Measurements from ENCODE around the gene TRAPPC12.

TRAPPC12 gene

GRCh38 chr2:3500326-3500899, 120.9 kb downstream of the TRAPPC12 start:
- TF ChIP-seq CTCF (IDR thresholded peaks at IDR 0.05; ENCODE audit: insufficient read depth, low read length, missing control alignments), result no peak
- H3K4me3 ChIP-seq (ENCODE audit: low read depth, low read length), result no peak overlapping the region
- CTCF ChIA-PET, result no interaction called here
- no peak for DNase-seq (ENCODE audit: low read depth, low spot score)
- POLR2A ChIA-PET, result no interaction called here

- H3K4me3 ChIP-seq (ENCODE audit: low read depth, low read length), result no peak overlapping the region
- DNase-seq (ENCODE audit: low read depth, low spot score), result no peak
- ChIA-PET CTCF (no interaction called here), POLR2A (no interaction called here)
- TF ChIP-seq CTCF (IDR thresholded peaks at IDR 0.05; ENCODE audit: insufficient read depth, low read length, missing control alignments), result no peak
These were observed 123.6 kb downstream of the TRAPPC12 start for GRCh38 chr2:3503046-3503445.

- TF ChIP-seq CTCF (IDR thresholded peaks at IDR 0.05; ENCODE audit: insufficient read depth, low read length, missing control alignments), result no peak
- CTCF ChIA-PET, result no interaction called here
- no peak overlapping the region for H3K4me3 ChIP-seq (ENCODE audit: low read depth, low read length)
- POLR2A ChIA-PET, result no interaction called here
- no peak for DNase-seq (ENCODE audit: low read depth, low spot score)
These were observed 124.0 kb downstream of the TRAPPC12 start for GRCh38 chr2:3503483-3503882.

- no peak overlapping the region for H3K4me3 ChIP-seq (ENCODE audit: low read depth, low read length)
- TF ChIP-seq CTCF (IDR thresholded peaks at IDR 0.05; ENCODE audit: insufficient read depth, low read length, missing control alignments), result no peak
- POLR2A ChIA-PET, result no interaction called here
- DNase-seq (ENCODE audit: low read depth, low spot score), result no peak
- CTCF ChIA-PET, result no interaction called here
These were observed 125.2 kb downstream of the TRAPPC12 start for GRCh38 chr2:3504741-3505140.

GRCh38 chr2:3505771-3506170, 126.3 kb downstream of the TRAPPC12 start:
- no peak for DNase-seq (ENCODE audit: low read depth, low spot score)
- H3K4me3 ChIP-seq (ENCODE audit: low read depth, low read length), result no peak overlapping the region
- POLR2A ChIA-PET, result interaction anchor here (0.9 kb wide), 1 partner anchor 13 kb away, joined by 3 read pairs; no protein-coding TSS in a partner anchor
- no peak for TF ChIP-seq CTCF (IDR thresholded peaks at IDR 0.05; ENCODE audit: insufficient read depth, low read length, missing control alignments)
- CTCF ChIA-PET, result interaction anchor here (1.5 kb wide), 1 partner anchor 12 kb away, joined by 3 read pairs; no protein-coding TSS in a partner anchor

GRCh38 chr2:3512086-3512485, 132.6 kb downstream of the TRAPPC12 start:
- CTCF ChIA-PET, result no interaction called here

More at GRCh38 chr2:3512086-3512485, 132.6 kb downstream of the TRAPPC12 start:
- DNase-seq (ENCODE audit: low read depth, low spot score), result no peak
- POLR2A ChIA-PET, result no interaction called here
- no peak overlapping the region for H3K4me3 ChIP-seq (ENCODE audit: low read depth, low read length)
- TF ChIP-seq CTCF (IDR thresholded peaks at IDR 0.05; ENCODE audit: insufficient read depth, low read length, missing control alignments), result no peak
